HepG2 (cell line): ENCODE data around the gene WNT7A. TPM values are rescaled to one million over a fixed set of nuclear protein-coding genes. Genes with fewer than 3 reads are reported as not detected.

ENCODE experiments used
- ATAC-seq: fragments of 200-7000 bp; cut with Tn5 transposase; 3 replicates; pipeline ENCODE4 v1.9.1; 2020; ENCODE audit warnings: mild to moderate bottlenecking, moderate library complexity
- BruUV-seq: library from RNA; stranded (reverse); fragments of 400-500 nt; replicated peaks from 2 replicates; lab custom pipeline; 2021; lab: Mats Ljungman, UMichigan
- CTCF ChIA-PET: fragments of 300-600 bp; formaldehyde crosslinking; extraction: SDS; loops from one replicate; lab custom pipeline; 2021; ENCODE audit warnings: low total read pairs, inconsistent platforms, low intra/inter-chr PET ratio; lab: Yijun Ruan, JAX
- POLR2A ChIA-PET: fragments of 350-600 bp; sonication (Branson Sonifier 250); formaldehyde crosslinking; loops from one replicate; lab custom pipeline; 2020; ENCODE audit warnings: antibody characterized with exemption, inconsistent platforms; lab: Yijun Ruan, JAX
- DNase-seq: peaks from one replicate; pipeline ENCODE4 v3.0.0-alpha.2; 2015; ENCODE audit warnings: low spot score
- FAIRE-seq: peaks from 3 replicates; lab custom pipeline; 2011; peaks lifted over from hg19 to GRCh38; lab: Jason Lieb, UNC
- H2AFZ ChIP-seq: one replicate; pipeline ENCODE4 v1.6.1; 2011; ENCODE audit warnings: low read length, inconsistent platforms
- H3K27ac ChIP-seq: fragments of 300-600 bp; 3 replicates; pipeline ENCODE4 v1.8.0; 2011; ENCODE audit warnings: mixed run types, mild to moderate bottlenecking, mixed read lengths, low read length, inconsistent platforms; ENCODE audit not compliant: insufficient read depth; ENCODE audit errors: extremely low read length
- H3K27me3 ChIP-seq, 2 experiments: fragments of 200-600 bp in 1 of 2; 2 replicates in 1 of 2; 3 replicates in 1 of 2; pipeline versions ENCODE4 v1.6.0 to v1.8.0; 2011; ENCODE audit warnings: low read length in 2 of 2, mild to moderate bottlenecking in 2 of 2, moderate library complexity in 2 of 2, inconsistent platforms in 1 of 2; ENCODE audit not compliant: insufficient read depth in 2 of 2, control insufficient read depth in 1 of 2
- H3K36me3 ChIP-seq, 2 experiments: fragments of 200-600 bp in 1 of 2; replicated peaks in 1 of 2; 2 replicates in 1 of 2; 3 replicates in 1 of 2; pipeline versions ENCODE4 v1.5.1 to v1.8.0; 2011; ENCODE audit warnings: low read length in 2 of 2, inconsistent platforms in 1 of 2; ENCODE audit not compliant: insufficient read depth in 2 of 2, control insufficient read depth in 1 of 2
- H3K4me1 ChIP-seq: 2 replicates; pipeline ENCODE4 v1.5.1; 2012; ENCODE audit warnings: low read length, inconsistent platforms; ENCODE audit not compliant: insufficient read depth
- H3K4me2 ChIP-seq: 2 replicates; pipeline ENCODE4 v1.6.0; 2011; ENCODE audit warnings: low read depth, low read length, inconsistent platforms
- H3K4me3 ChIP-seq, 3 experiments: fragments of 200-600 bp in 1 of 3; sonication (generic), shearing (Covaris generic) in 1 of 3; replicated peaks in 1 of 3; 2 replicates each; pipeline ENCODE4 v1.5.1; 2011 to 2016; ENCODE audit warnings: low read length in 3 of 3, inconsistent platforms in 2 of 3, low read depth in 2 of 3, mild to moderate bottlenecking in 2 of 3, control low read depth in 1 of 3, mixed read lengths in 1 of 3; ENCODE audit not compliant: insufficient read depth in 1 of 3
- H3K79me2 ChIP-seq: one replicate; pipeline ENCODE4 v1.6.1; 2011; ENCODE audit warnings: low read length, inconsistent platforms; ENCODE audit not compliant: insufficient read depth
- H3K9ac ChIP-seq: 2 replicates; pipeline ENCODE4 v1.6.0; 2011; ENCODE audit warnings: mild to moderate bottlenecking, low read depth, low read length, inconsistent platforms; ENCODE audit not compliant: insufficient read depth
- H3K9me3 ChIP-seq: 2 replicates; pipeline ENCODE4 v1.5.1; 2012; ENCODE audit warnings: mild to moderate bottlenecking, low read length
- H4K20me1 ChIP-seq: 2 replicates; pipeline ENCODE4 v1.6.0; 2011; ENCODE audit warnings: inconsistent platforms, mild to moderate bottlenecking, low read length, moderate library complexity; ENCODE audit not compliant: insufficient read depth
- ARID3A ChIP-seq: IDR thresholded peaks from 2 replicates; pipeline ENCODE4 v1.6.1; 2012; ENCODE audit warnings: low read depth, low read length, improper control_type of control experiment
- GFI1 ChIP-seq: sonication (generic); formaldehyde crosslinking; IDR thresholded peaks from 2 replicates; pipeline ENCODE4 v1.5.0; 2020; ENCODE audit warnings: missing genetic modification reagents, mild to moderate bottlenecking, borderline replicate concordance
- GTF2F1 ChIP-seq: fragments of 150-350 bp; IDR thresholded peaks from 2 replicates; pipeline ENCODE4 v1.6.1; 2014; ENCODE audit warnings: low read length
- MBNL3 ChIP-seq: fragments of 250-450 bp; sonication (Bioruptor Pico); conservative IDR thresholded peaks from 2 replicates; pipeline ENCODE4 v1.8.0; 2022; ENCODE audit warnings: mild to moderate bottlenecking, inconsistent platforms
- PCBP2 ChIP-seq: fragments of 200-400 bp; formaldehyde crosslinking; optimal IDR thresholded peaks from 2 replicates; pipeline ENCODE3; 2018; ENCODE audit warnings: low read length, low read depth; ENCODE audit not compliant: poor library complexity, severe bottlenecking
- ZFP82 ChIP-seq: sonication (generic); formaldehyde crosslinking; IDR thresholded peaks from 2 replicates; pipeline ENCODE4 v1.5.1; 2020; ENCODE audit warnings: mild to moderate bottlenecking, missing genetic modification reagents, borderline replicate concordance
- ZMYM2 ChIP-seq: sonication (generic); formaldehyde crosslinking; IDR thresholded peaks from 2 replicates; pipeline ENCODE4 v1.8.0; 2022; ENCODE audit warnings: mild to moderate bottlenecking, missing genetic modification reagents
- ZNF274 ChIP-seq: sonication (generic); formaldehyde crosslinking; IDR thresholded peaks from 2 replicates; pipeline ENCODE4 v1.5.1; 2020; ENCODE audit warnings: mild to moderate bottlenecking, missing genetic modification reagents
- ZNF558 ChIP-seq: sonication (generic); formaldehyde crosslinking; IDR thresholded peaks from 2 replicates; pipeline ENCODE4 v1.9.0; 2022; ENCODE audit warnings: mild to moderate bottlenecking, missing genetic modification reagents, borderline replicate concordance
- WGBS: methylation state at CpG from one replicate; pipeline ENCODE4 v1.1.6; 2017; ENCODE audit warnings: low lambda C conversion rate; 5-methylcytosine and 5-hydroxymethylcytosine counted together
- in situ Hi-C: cut with HindIII; loops from 2 replicates; pipeline ENCODE4 v1.10.0; 2017; ENCODE audit warnings: low pct_unique_long_range_greater_than_20kb; ENCODE audit not compliant: extremely low pct_ligation_motif_present
- intact Hi-C: fragments of 100-400 bp; cut with micrococcal nuclease; formaldehyde crosslinking; loops from one replicate; pipeline ENCODE4 v1.10.0; 2022; ENCODE audit not compliant: unreplicated experiment
- polyA plus RNA-seq, 8 experiments: library from polyadenylated mRNA; depleted of rRNA in 3 of 8; stranded (reverse) in 7 of 8; unstranded in 1 of 8; fragments of >200 nt; fragmentation: Illumina TruSeq in 4 of 8; extraction: Trizol in 4 of 8; gene quantifications; 2 replicates each; pipeline versions ENCODE4 v1.2.1 to v1.2.3, GENCODE V29; 2011 to 2016; ENCODE audit warnings: low read depth in 4 of 8, missing spikeins in 1 of 8, mixed read lengths in 1 of 8; ENCODE audit not compliant: insufficient read depth in 1 of 8
- total RNA-seq, 5 experiments: library from RNA; depleted of rRNA; stranded (reverse); fragments of >200 nt; fragmentation: Illumina TruSeq; extraction: Trizol; gene quantifications; 2 replicates each; pipeline ENCODE4 v1.2.3, GENCODE V29; 2016; ENCODE audit warnings: low read depth in 1 of 5

Gene WNT7A
- total and polyA plus RNA-seq, 2 of the 13 experiments (the other 11 are each of a cell fraction or from before 2014, with no cell fraction given), result not detected

GRCh38 chr3:13837751-13838150, 42.1 kb downstream of the WNT7A start:
- H3K36me3 ChIP-seq, result no peaks in the 10 kb centered on the region
- no peak for ATAC-seq
- POLR2A ChIA-PET, result no interaction called here
- no TSS peak for BruUV-seq
- H3K4me1 ChIP-seq, result no peaks in the 10 kb centered on the region
- intact Hi-C loops (no loop called here), in situ Hi-C loops (no loop called here)
- H3K9me3 ChIP-seq, result no peaks in the 10 kb centered on the region
- no peak overlapping the region for H3K4me3 ChIP-seq
- H3K79me2 ChIP-seq, result no peaks in the 10 kb centered on the region
- no peak overlapping the region for H3K9ac ChIP-seq
- no peak overlapping the region for H3K27ac ChIP-seq
- WGBS, result 0% methylated on average over 3 of the region's 10 CpGs
- TF ChIP-seq GFI1 (CRISPR knock-in tag) (no peak), PCBP2 (no peak), GTF2F1 (no peak), ZMYM2 (CRISPR knock-in tag) (no peak), ZNF274 (no peak), ARID3A (no peak), MBNL3 (CRISPR knock-in tag) (no peak), ZNF558 (CRISPR knock-in tag) (no peak), ZFP82 (CRISPR knock-in tag) (no peak)
- CTCF ChIA-PET, result no interaction called here
- peaks cover 1 to 67% of the 10 kb centered on the region in 2 experiments; a peak in 4 of 5 replicates for H3K27me3 ChIP-seq
- H4K20me1 ChIP-seq, result no peaks in the 10 kb centered on the region
- no peak for FAIRE-seq
- H2AFZ ChIP-seq, result no peak overlapping the region
- no peak overlapping the region for H3K4me2 ChIP-seq
- DNase-seq, result no peak
